ENCODE measurements around the gene HOXD13. TPM values are rescaled to one million over a fixed set of nuclear protein-coding genes. Genes with fewer than 3 reads are reported as not detected.

The HOXD13 gene
- total and polyA plus RNA-seq, 2 donors (not counting 1 experiment from before 2014, with no cell fraction given): not detected

DNA sequence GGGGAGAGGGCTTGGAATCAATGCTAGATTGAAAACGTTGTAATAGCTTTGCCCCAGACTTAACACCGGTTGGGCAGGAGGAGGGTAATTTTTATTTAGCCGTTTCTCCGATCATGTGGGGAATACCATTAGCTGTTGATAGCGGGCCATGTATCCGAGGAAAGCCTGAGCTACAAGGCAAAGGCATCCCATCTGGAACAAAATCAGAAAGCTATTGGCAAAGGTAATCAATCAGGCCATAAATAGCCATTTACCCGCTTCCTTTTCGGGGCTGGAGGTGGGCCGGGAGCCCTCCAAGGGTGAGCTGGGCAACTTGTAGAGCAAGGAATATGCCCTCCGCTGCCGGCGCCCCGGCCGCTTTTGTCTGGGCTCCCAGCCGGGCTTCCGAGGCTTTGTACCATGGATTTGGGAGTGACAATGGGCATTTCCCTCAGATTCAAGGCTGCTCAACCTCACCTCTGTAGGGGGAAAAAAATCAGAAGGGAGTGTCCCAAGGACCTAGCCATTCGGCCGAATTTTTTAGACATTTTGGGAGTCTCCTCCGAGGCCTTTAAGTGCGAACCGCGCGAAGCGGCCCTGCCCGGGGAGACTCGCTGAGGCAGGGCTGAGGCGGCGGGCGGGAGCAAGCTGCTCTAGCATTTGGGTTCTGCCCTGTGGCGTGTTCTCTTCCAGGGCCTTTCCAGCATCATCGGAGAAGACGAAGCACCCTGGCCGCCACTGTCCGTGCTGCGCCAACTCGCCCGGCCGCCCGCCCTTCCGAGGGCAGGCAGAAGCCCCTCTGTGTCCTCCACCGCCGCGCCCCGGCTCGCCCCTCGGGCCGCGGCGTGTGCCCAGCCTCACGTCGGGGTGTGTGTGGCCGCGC is 28.9 kb downstream of the HOXD13 start:
- WGBS (ENCODE audit: insufficient coverage): 23% methylated on average over 40 of the region's 53 CpGs
- ATAC-seq (ENCODE audit: low read depth) (no peak), DNase-seq (no peak)
- Histone ChIP-seq H3K27me3 (replicated peaks in 1 of 4; ENCODE audit: control extremely low read depth in 1 of 4, control insufficient read depth in 3 of 4, insufficient read depth in 4 of 4, low read length in 3 of 4) (peaks cover 0 to 95% (median 75%) of the 10 kb centered on the region in 4 experiments), H3K9ac (ENCODE audit: low read length) (no peak overlapping the region), H3K36me3 (replicated peaks in 1 of 2; ENCODE audit: control extremely low read depth in 1 of 2, control insufficient read depth in 1 of 2, extremely low read depth in 1 of 2, insufficient read depth in 2 of 2, low read length in 1 of 2) (no peaks in the 10 kb centered on the region), H3K4me1 (ENCODE audit: control insufficient read depth in 2 of 2, insufficient read depth in 2 of 2, low read length in 2 of 2) (peaks cover 5 to 34% of the 10 kb centered on the region in 2 donors), H3K9me3 (ENCODE audit: control extremely low read depth in 1 of 3, control insufficient read depth in 2 of 3, insufficient read depth in 1 of 3, low read length in 2 of 3) (peaks cover 0 to 55% (median 2%) of the 10 kb centered on the region in 3 donors), H2AFZ (ENCODE audit: insufficient read depth, low read depth, low read length, poor library complexity, severe bottlenecking) (peak overlapping the region; percentile 40), H3K4me3 (ENCODE audit: control extremely low read depth in 1 of 5, extremely low read depth in 1 of 5, insufficient read depth in 1 of 5, low read depth in 2 of 5, low read length in 4 of 5) (no peak overlapping the region), H3K4me2 (replicated peaks; ENCODE audit: low read depth, low read length, poor library complexity, severe bottlenecking) (peak overlapping the region; percentile 72), H3K27ac (ENCODE audit: low read length in 2 of 2) (no peak overlapping the region), H4K20me1 (ENCODE audit: control insufficient read depth, insufficient read depth, low read length, poor library complexity, severe bottlenecking) (no peaks in the 10 kb centered on the region), H3K79me2 (ENCODE audit: control insufficient read depth, insufficient read depth, low read length) (no peaks in the 10 kb centered on the region)
- ChIA-PET CTCF (interaction anchor here (0.8 to 1.8 kb wide), 4 partner anchors 11 to 1044 kb away, joined by 3 to 12 read pairs (median 6); no protein-coding TSS in a partner anchor), POLR2A (no interaction called here)
- TF ChIP-seq CTCF (IDR thresholded peaks at IDR 0.05) (no peak), EZH2 (IDR thresholded peaks at IDR 0.05; ENCODE audit: borderline replicate concordance, insufficient read depth, low read depth, low read length, poor library complexity, severe bottlenecking) (peak; percentile 85)
- H3K27ac Mint-ChIP-seq: no peak overlapping the region
- H3K4me1 Mint-ChIP-seq: peaks cover 11% of the 10 kb centered on the region
- H3K9me3 Mint-ChIP-seq (ENCODE audit: insufficient read depth): peaks cover 2% of the 10 kb centered on the region
- H3K27me3 Mint-ChIP-seq: peaks cover 78% of the 10 kb centered on the region
- intact Hi-C loops (cut with micrococcal nuclease): no loop called here
- no peak overlapping the region for H3K4me3 Mint-ChIP-seq

Measured in B cell (primary cell).